Keratinocyte (primary cell): ENCODE results near the gene TMEM131. TPM values are rescaled to one million over a fixed set of nuclear protein-coding genes. Genes with fewer than 3 reads are reported as not detected.

Source experiments
- DNase-seq: peaks from one replicate; pipeline ENCODE4 v3.0.0-alpha.2; 2011; ENCODE audit warnings: low read depth, missing footprints, low spot score
- FAIRE-seq: peaks from 2 replicates; lab custom pipeline; 2011; peaks lifted over from hg19 to GRCh38; lab: Jason Lieb, UNC
- H2AFZ ChIP-seq: 2 replicates; pipeline ENCODE4 v1.6.0; 2012; ENCODE audit warnings: low read length, control low read depth, inconsistent platforms; ENCODE audit not compliant: control insufficient read depth
- H3K27ac ChIP-seq: 2 replicates; pipeline ENCODE4 v1.5.1; 2011; ENCODE audit warnings: low read length; ENCODE audit not compliant: control insufficient read depth, insufficient read depth
- H3K27me3 ChIP-seq: 3 replicates; pipeline ENCODE4 v1.6.0; 2011; ENCODE audit warnings: low read length; ENCODE audit not compliant: control insufficient read depth, insufficient read depth; ENCODE audit errors: extremely low read depth
- H3K36me3 ChIP-seq, 2 experiments: 2 replicates in 1 of 2; 3 replicates in 1 of 2; pipeline ENCODE4 v1.5.1; 2011; ENCODE audit warnings: low read length in 2 of 2, mild to moderate bottlenecking in 1 of 2; ENCODE audit not compliant: control insufficient read depth in 2 of 2, insufficient read depth in 2 of 2; ENCODE audit errors: extremely low read depth in 1 of 2
- H3K4me1 ChIP-seq: 3 replicates; pipeline ENCODE4 v1.5.1; 2011; ENCODE audit warnings: low read length; ENCODE audit not compliant: control insufficient read depth, insufficient read depth; ENCODE audit errors: extremely low read depth
- H3K4me2 ChIP-seq: 3 replicates; pipeline ENCODE4 v1.6.0; 2011; ENCODE audit warnings: low read depth, low read length; ENCODE audit not compliant: control insufficient read depth, insufficient read depth; ENCODE audit errors: extremely low read depth
- H3K4me3 ChIP-seq, 3 experiments: fragments of 200-600 bp in 1 of 3; sonication (generic) in 1 of 3; 2 replicates in 2 of 3; 3 replicates in 1 of 3; pipeline ENCODE4 v1.5.1; 2011 to 2016; ENCODE audit warnings: low read length in 3 of 3, mild to moderate bottlenecking in 3 of 3, control low read depth in 2 of 3, inconsistent platforms in 1 of 3, low read depth in 1 of 3, mixed read lengths in 1 of 3, mixed run types in 1 of 3, moderate library complexity in 1 of 3; ENCODE audit not compliant: control insufficient read depth in 2 of 3, insufficient read depth in 2 of 3; ENCODE audit errors: extremely low read depth in 1 of 3
- H3K79me2 ChIP-seq: 2 replicates; pipeline ENCODE4 v1.6.0; 2012; ENCODE audit warnings: low read length; ENCODE audit not compliant: control insufficient read depth, insufficient read depth
- H3K9ac ChIP-seq: 3 replicates; pipeline ENCODE4 v1.6.0; 2011; ENCODE audit warnings: low read length; ENCODE audit not compliant: control insufficient read depth, insufficient read depth; ENCODE audit errors: extremely low read depth
- H3K9me1 ChIP-seq: 3 replicates; pipeline ENCODE4 v1.6.0; 2011; ENCODE audit warnings: low read length; ENCODE audit not compliant: control insufficient read depth, insufficient read depth; ENCODE audit errors: extremely low read depth
- H3K9me3 ChIP-seq: 2 replicates; pipeline ENCODE4 v1.5.1; 2012; ENCODE audit warnings: low read depth, low read length; ENCODE audit not compliant: control insufficient read depth
- H4K20me1 ChIP-seq: 3 replicates; pipeline ENCODE4 v1.6.0; 2011; ENCODE audit warnings: low read length; ENCODE audit not compliant: control insufficient read depth, insufficient read depth; ENCODE audit errors: extremely low read depth
- CTCF ChIP-seq, 3 experiments: IDR thresholded peaks in 1 of 3; conservative IDR thresholded peaks in 1 of 3; optimal IDR thresholded peaks in 1 of 3; 2 replicates in 2 of 3; 3 replicates in 1 of 3; pipeline versions ENCODE3 to v1.5.1; 2011; ENCODE audit warnings: low read length in 3 of 3, mild to moderate bottlenecking in 3 of 3, moderate library complexity in 2 of 3, control low read depth in 1 of 3, inconsistent platforms in 1 of 3; ENCODE audit not compliant: insufficient read depth in 2 of 3; ENCODE audit errors: extremely low read depth in 1 of 3
- EZH2 ChIP-seq: IDR thresholded peaks from one replicate; pipeline ENCODE4 v1.6.1; 2012; ENCODE audit warnings: inconsistent platforms, mild to moderate bottlenecking, low read length, moderate library complexity
- dilution Hi-C: fragments of 300-500 bp; cut with MboI; formaldehyde crosslinking; loops from one replicate; pipeline ENCODE4 v1.7.0; 2020; ENCODE audit warnings: low sequenced_read_pairs; ENCODE audit not compliant: extremely low pct_ligation_motif_present
- polyA plus RNA-seq, 5 experiments: library from polyadenylated mRNA; depleted of rRNA in 3 of 5; stranded (reverse) in 3 of 5; stranded (forward) in 1 of 5; unstranded in 1 of 5; fragments of >200 nt; gene quantifications; 1 replicate in 1 of 5; 2 replicates in 3 of 5; 3 replicates in 1 of 5; pipeline versions ENCODE4 v1.2.1 to v1.2.3, GENCODE V29; 2011 to 2012; ENCODE audit warnings: missing spikeins in 2 of 5, low read depth in 1 of 5, low replicate concordance in 1 of 5

Gene TMEM131
- polyA plus RNA-seq, 1 donor (not counting 4 experiments of a cell fraction or from before 2014, with no cell fraction given): 25.5 TPM

GRCh38 chr2:97718942-97719341 is 276.8 kb downstream of the TMEM131 start:
- Histone ChIP-seq H2AFZ (no peak overlapping the region), H3K4me2 (no peak overlapping the region), H3K36me3 (no peaks in the 10 kb centered on the region), H3K79me2 (no peaks in the 10 kb centered on the region), H3K27ac (no peak overlapping the region), H3K9ac (no peak overlapping the region), H3K9me3 (no peaks in the 10 kb centered on the region), H3K9me1 (no peaks in the 10 kb centered on the region), H4K20me1 (no peaks in the 10 kb centered on the region), H3K4me1 (peaks cover 5% of the 10 kb centered on the region), H3K27me3 (peaks cover 10% of the 10 kb centered on the region), H3K4me3 (no peak overlapping the region)
- DNase-seq: no peak
- FAIRE-seq: no peak
- TF ChIP-seq EZH2: no peak
- TF ChIP-seq CTCF (optimal IDR thresholded peaks at IDR 0.05 in 1 of 3, IDR thresholded peaks at IDR 0.05 in 1 of 3, conservative IDR thresholded peaks at IDR 0.05 in 1 of 3; ENCODE audit: extremely low read depth in 1 of 3, insufficient read depth in 2 of 3, low read length in 3 of 3): no peak
- dilution Hi-C loops: no loop called here

- H3K79me2 ChIP-seq: no peaks in the 10 kb centered on the region
- no peak overlapping the region for H3K4me3 ChIP-seq
- H4K20me1 ChIP-seq: no peaks in the 10 kb centered on the region
- no peaks in the 10 kb centered on the region for H3K36me3 ChIP-seq
- dilution Hi-C loops: no loop called here
- H3K4me1 ChIP-seq: peaks cover 5% of the 10 kb centered on the region
- no peaks in the 10 kb centered on the region for H3K9me3 ChIP-seq
- no peak overlapping the region for H3K9ac ChIP-seq
- no peak for TF ChIP-seq CTCF (optimal IDR thresholded peaks at IDR 0.05 in 1 of 3, IDR thresholded peaks at IDR 0.05 in 1 of 3, conservative IDR thresholded peaks at IDR 0.05 in 1 of 3; ENCODE audit: extremely low read depth in 1 of 3, insufficient read depth in 2 of 3, low read length in 3 of 3)
- no peak for TF ChIP-seq EZH2
- no peak overlapping the region for H2AFZ ChIP-seq
- no peak overlapping the region for H3K4me2 ChIP-seq
- no peaks in the 10 kb centered on the region for H3K9me1 ChIP-seq
- H3K27me3 ChIP-seq: peaks cover 3% of the 10 kb centered on the region
- no peak overlapping the region for H3K27ac ChIP-seq
- FAIRE-seq: no peak
- no peak for DNase-seq
Observed at GRCh38 chr2:97718051-97718882, 277.5 kb downstream of the TMEM131 start.
